Measurements from ENCODE around the gene DDX28.

DDX28 gene

GRCh38 chr16:67992661-67993206, 30.3 kb downstream of the DDX28 start:
- no peaks in the 10 kb centered on the region for H3K79me2 ChIP-seq
- H3K9ac ChIP-seq, result no peak overlapping the region
- H3K4me3 ChIP-seq (ENCODE audit: low read depth, low read length), result no peak overlapping the region
- H3K4me2 ChIP-seq (ENCODE audit: low read length), result peak overlapping the region; percentile 45
- H3K4me1 ChIP-seq, result no peaks in the 10 kb centered on the region
- H3K27ac ChIP-seq, result peak overlapping the region; percentile 24
- peak overlapping the region; percentile 78 for H2AFZ ChIP-seq
- TF ChIP-seq, protein P1, sequence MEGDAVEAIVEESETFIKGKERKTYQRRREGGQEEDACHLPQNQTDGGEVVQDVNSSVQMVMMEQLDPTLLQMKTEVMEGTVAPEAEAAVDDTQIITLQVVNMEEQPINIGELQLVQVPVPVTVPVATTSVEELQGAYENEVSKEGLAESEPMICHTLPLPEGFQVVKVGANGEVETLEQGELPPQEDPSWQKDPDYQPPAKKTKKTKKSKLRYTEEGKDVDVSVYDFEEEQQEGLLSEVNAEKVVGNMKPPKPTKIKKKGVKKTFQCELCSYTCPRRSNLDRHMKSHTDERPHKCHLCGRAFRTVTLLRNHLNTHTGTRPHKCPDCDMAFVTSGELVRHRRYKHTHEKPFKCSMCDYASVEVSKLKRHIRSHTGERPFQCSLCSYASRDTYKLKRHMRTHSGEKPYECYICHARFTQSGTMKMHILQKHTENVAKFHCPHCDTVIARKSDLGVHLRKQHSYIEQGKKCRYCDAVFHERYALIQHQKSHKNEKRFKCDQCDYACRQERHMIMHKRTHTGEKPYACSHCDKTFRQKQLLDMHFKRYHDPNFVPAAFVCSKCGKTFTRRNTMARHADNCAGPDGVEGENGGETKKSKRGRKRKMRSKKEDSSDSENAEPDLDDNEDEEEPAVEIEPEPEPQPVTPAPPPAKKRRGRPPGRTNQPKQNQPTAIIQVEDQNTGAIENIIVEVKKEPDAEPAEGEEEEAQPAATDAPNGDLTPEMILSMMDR (IDR thresholded peaks at IDR 0.05), result no peak
- no peaks in the 10 kb centered on the region for H3K36me3 ChIP-seq (ENCODE audit: control insufficient read depth, insufficient read depth, low read length)
- H3K27me3 ChIP-seq (ENCODE audit: control insufficient read depth, insufficient read depth, low read length), result no peaks in the 10 kb centered on the region
- no peaks in the 10 kb centered on the region for H3K9me3 ChIP-seq (ENCODE audit: control insufficient read depth, low read length)

DNA sequence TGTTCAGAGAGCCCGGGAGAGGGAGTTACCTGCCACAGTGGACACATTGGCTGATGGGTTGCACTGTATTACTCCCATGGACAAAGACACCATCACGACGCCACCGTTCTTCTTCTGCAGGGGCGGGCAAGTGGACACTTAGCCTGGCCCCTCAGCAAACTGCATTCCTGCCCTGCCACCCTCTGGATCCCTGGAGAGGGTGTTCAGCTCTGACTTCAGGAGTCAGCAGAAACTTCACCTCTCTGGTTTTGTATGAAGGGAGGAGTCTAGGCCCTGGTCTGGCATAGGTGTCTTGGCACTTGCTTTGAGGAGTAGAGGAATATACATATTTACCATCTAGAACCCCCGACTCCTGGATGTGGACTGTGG, 33.0 kb downstream of the DDX28 start:
- H3K4me2 ChIP-seq (ENCODE audit: low read length), result no peak overlapping the region
- H3K27ac ChIP-seq, result no peak overlapping the region
- H3K27me3 ChIP-seq (ENCODE audit: control insufficient read depth, insufficient read depth, low read length), result no peaks in the 10 kb centered on the region
- no peaks in the 10 kb centered on the region for H3K9me3 ChIP-seq (ENCODE audit: control insufficient read depth, low read length)
- H2AFZ ChIP-seq, result no peak overlapping the region
- H3K36me3 ChIP-seq (ENCODE audit: control insufficient read depth, insufficient read depth, low read length), result no peaks in the 10 kb centered on the region
- no peak overlapping the region for H3K4me3 ChIP-seq (ENCODE audit: low read depth, low read length)
- TF ChIP-seq, protein P1 (IDR thresholded peaks at IDR 0.05), result no peak
- no peaks in the 10 kb centered on the region for H3K79me2 ChIP-seq
- no peaks in the 10 kb centered on the region for H3K4me1 ChIP-seq
- no peak overlapping the region for H3K9ac ChIP-seq

DNA sequence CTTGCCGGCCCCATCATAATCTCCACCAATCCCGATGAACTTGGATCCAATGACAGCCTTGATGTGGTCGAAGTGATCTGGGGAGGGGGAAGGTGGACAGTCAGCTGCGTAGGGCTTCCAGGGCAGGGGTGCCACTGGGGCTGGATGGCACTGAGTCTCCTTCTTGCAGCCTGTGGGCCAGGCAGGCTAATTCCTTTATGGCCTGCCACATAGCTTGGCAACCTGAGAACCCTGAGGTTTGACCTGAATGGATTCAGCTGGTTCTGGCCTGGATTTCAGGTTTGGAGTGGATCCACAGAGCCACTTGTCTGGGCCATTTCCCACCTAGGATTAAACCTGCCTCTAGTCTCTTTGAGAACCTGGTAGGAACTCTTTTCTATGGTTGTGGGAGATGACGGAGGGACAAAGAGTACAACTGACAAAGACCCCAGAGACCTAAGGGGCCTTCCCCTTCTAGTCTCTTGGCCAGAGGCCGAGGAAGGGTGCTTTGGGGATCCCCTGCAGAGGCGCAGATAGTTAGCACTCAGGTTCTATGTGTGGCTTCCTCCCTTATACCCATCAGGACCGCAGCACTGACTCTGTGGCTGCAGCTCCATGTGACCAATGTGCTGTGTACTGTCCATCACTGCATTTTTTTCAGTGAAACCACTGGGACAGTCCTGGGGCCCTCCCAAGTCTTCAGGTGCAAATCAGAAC, 33.6 kb downstream of the DDX28 start:
- Histone ChIP-seq H2AFZ (no peak overlapping the region), H3K9me3 (ENCODE audit: control insufficient read depth, low read length) (no peaks in the 10 kb centered on the region), H3K79me2 (no peaks in the 10 kb centered on the region), H3K4me3 (ENCODE audit: low read depth, low read length) (no peak overlapping the region), H3K36me3 (ENCODE audit: control insufficient read depth, insufficient read depth, low read length) (no peaks in the 10 kb centered on the region), H3K9ac (no peak overlapping the region), H3K4me1 (no peaks in the 10 kb centered on the region), H3K4me2 (ENCODE audit: low read length) (no peak overlapping the region), H3K27me3 (ENCODE audit: control insufficient read depth, insufficient read depth, low read length) (no peaks in the 10 kb centered on the region), H3K27ac (no peak overlapping the region)
- TF ChIP-seq, protein P1 (IDR thresholded peaks at IDR 0.05), result no peak

DNA sequence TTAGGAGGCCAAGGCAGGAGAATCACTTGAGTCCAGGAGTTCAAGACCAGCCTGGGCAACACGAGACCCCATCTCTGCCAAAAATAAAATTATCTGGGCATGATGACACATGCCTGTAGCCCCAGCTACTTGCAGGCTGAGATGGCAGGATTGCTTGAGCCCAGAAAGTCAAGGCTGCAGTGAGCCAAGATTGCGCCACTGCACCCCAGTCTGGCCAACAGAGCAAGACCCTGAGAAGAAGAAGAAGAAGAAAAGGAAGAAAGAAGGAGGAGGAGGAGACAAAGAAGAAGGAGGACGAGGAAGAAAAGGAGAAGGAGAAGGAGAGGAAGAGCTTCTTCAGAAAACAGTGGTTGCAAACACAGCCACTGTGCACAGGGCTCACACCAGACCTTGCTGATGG, 34.4 kb downstream of the DDX28 start:
- H3K36me3 ChIP-seq (ENCODE audit: control insufficient read depth, insufficient read depth, low read length), result no peaks in the 10 kb centered on the region
- H3K9ac ChIP-seq, result no peak overlapping the region
- no peaks in the 10 kb centered on the region for H3K9me3 ChIP-seq (ENCODE audit: control insufficient read depth, low read length)
- TF ChIP-seq, protein P1 (IDR thresholded peaks at IDR 0.05), result no peak
- H2AFZ ChIP-seq, result no peak overlapping the region
- H3K4me1 ChIP-seq, result no peaks in the 10 kb centered on the region
- no peak overlapping the region for H3K4me3 ChIP-seq (ENCODE audit: low read depth, low read length)
- no peak overlapping the region for H3K4me2 ChIP-seq (ENCODE audit: low read length)
- H3K27ac ChIP-seq, result no peak overlapping the region
- no peaks in the 10 kb centered on the region for H3K79me2 ChIP-seq
- H3K27me3 ChIP-seq (ENCODE audit: control insufficient read depth, insufficient read depth, low read length), result no peaks in the 10 kb centered on the region
